HG03439 (cell line): ENCODE data around the gene LBX2.

Experiments used
- ATAC-seq: cut with Tn5 transposase; IDR thresholded peaks from one replicate; pipeline ENCODE4 v1.9.1; 2021; ENCODE audit warnings: mild to moderate bottlenecking, moderate library complexity; ENCODE audit not compliant: unreplicated experiment

The LBX2 gene

GRCh38 chr2:74499267-74499939, at the start of gene LBX2:
Gene LBX2 (minus strand): TSS chr2:74499603. CDS start chr2:74499537, 66 bp downstream.
- no peak for ATAC-seq

GRCh38 chr2:74548285-74548899, 49.0 kb upstream of the LBX2 start:
- ATAC-seq: no peak

GRCh38 chr2:74546004-74546403, 46.6 kb upstream of the LBX2 start:
- ATAC-seq: no peak

- no peak for ATAC-seq
Measured at GRCh38 chr2:74544634-74545033, 45.2 kb upstream of the LBX2 start.

GRCh38 chr2:74542978-74543377, 43.6 kb upstream of the LBX2 start:
- no peak for ATAC-seq

- no peak for ATAC-seq
Measured at GRCh38 chr2:74540291-74540690, 40.9 kb upstream of the LBX2 start.

- no peak for ATAC-seq
Measured at GRCh38 chr2:74538881-74539339, 39.5 kb upstream of the LBX2 start.

GRCh38 chr2:74537140-74537539, 37.7 kb upstream of the LBX2 start:
- ATAC-seq: no peak

- no peak for ATAC-seq
Measured at GRCh38 chr2:74536166-74536950, 37.0 kb upstream of the LBX2 start.

GRCh38 chr2:74535440-74535965, 36.1 kb upstream of the LBX2 start:
- no peak for ATAC-seq

GRCh38 chr2:74534411-74534810, 35.0 kb upstream of the LBX2 start:
- no peak for ATAC-seq

GRCh38 chr2:74533464-74533863, 34.1 kb upstream of the LBX2 start:
- ATAC-seq: no peak

GRCh38 chr2:74532222-74532621, 32.8 kb upstream of the LBX2 start:
- ATAC-seq: no peak

- no peak for ATAC-seq
Measured at GRCh38 chr2:74531666-74532065, 32.3 kb upstream of the LBX2 start.

GRCh38 chr2:74530239-74531187, 31.1 kb upstream of the LBX2 start:
- ATAC-seq: peak; percentile 24

- ATAC-seq: peak; percentile 81
Measured at GRCh38 chr2:74529357-74530238, 30.2 kb upstream of the LBX2 start, which contains the start of the genes AUP1 and HTRA2. Gene AUP1 (minus strand): TSS chr2:74529706. CDS start chr2:74529629, 77 bp downstream. Gene HTRA2 (plus strand): TSS chr2:74529933. CDS start chr2:74530007, 74 bp downstream.

- peak; percentile 15 for ATAC-seq
Measured at GRCh38 chr2:74528600-74529356, 29.4 kb upstream of the LBX2 start.

GRCh38 chr2:74527741-74528140, 28.3 kb upstream of the LBX2 start:
- ATAC-seq: no peak
